GM06990 (cell line): ENCODE data around the gene CYSTM1.

Experiments
- DNase-seq: peaks from one replicate; pipeline ENCODE4 v3.0.0-alpha.2; 2011; ENCODE audit not compliant: insufficient read length; ENCODE audit errors: extremely low read depth
- H3K27me3 ChIP-seq: replicated peaks from 2 replicates; pipeline ENCODE4 v1.6.0; 2011; ENCODE audit warnings: low read length; ENCODE audit not compliant: control insufficient read depth, insufficient read depth
- H3K36me3 ChIP-seq: 2 replicates; pipeline ENCODE4 v1.5.1; 2011; ENCODE audit warnings: low read length; ENCODE audit not compliant: control insufficient read depth, insufficient read depth
- H3K4me3 ChIP-seq: replicated peaks from 2 replicates; pipeline ENCODE4 v1.5.1; 2011; ENCODE audit warnings: low read depth, mild to moderate bottlenecking, control low read depth, low read length
- TF ChIP-seq, protein P1 (sequence below): IDR thresholded peaks from 2 replicates; pipeline ENCODE4 v1.5.1; 2011; ENCODE audit warnings: low read length, control low read depth, mild to moderate bottlenecking, inconsistent platforms; ENCODE audit not compliant: insufficient read depth, poor library complexity, severe bottlenecking

CYSTM1 gene

DNA sequence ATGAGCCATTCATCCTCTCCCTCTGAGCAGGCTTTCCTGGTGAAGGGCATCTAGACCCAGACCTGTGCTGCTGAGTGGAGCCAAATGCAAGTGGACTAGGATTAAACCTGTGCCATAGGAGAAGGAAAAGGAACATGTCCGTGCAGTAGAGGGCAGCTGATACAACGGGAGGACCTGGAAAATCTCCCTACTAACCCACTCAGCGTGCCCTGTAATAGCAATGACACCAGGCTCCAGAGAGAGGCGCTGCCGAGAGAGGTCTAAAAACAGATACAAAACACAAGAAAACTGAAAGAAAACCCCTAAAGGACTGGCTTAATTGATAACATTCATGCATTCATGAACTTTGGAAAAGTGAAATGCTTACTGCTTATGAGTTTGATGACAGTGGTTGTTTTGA is 67.1 kb downstream of the CYSTM1 start:
- Histone ChIP-seq H3K27me3 (no peaks in the 10 kb centered on the region), H3K4me3 (no peak overlapping the region), H3K36me3 (peaks cover 6% of the 10 kb centered on the region)
- TF ChIP-seq, protein P1, sequence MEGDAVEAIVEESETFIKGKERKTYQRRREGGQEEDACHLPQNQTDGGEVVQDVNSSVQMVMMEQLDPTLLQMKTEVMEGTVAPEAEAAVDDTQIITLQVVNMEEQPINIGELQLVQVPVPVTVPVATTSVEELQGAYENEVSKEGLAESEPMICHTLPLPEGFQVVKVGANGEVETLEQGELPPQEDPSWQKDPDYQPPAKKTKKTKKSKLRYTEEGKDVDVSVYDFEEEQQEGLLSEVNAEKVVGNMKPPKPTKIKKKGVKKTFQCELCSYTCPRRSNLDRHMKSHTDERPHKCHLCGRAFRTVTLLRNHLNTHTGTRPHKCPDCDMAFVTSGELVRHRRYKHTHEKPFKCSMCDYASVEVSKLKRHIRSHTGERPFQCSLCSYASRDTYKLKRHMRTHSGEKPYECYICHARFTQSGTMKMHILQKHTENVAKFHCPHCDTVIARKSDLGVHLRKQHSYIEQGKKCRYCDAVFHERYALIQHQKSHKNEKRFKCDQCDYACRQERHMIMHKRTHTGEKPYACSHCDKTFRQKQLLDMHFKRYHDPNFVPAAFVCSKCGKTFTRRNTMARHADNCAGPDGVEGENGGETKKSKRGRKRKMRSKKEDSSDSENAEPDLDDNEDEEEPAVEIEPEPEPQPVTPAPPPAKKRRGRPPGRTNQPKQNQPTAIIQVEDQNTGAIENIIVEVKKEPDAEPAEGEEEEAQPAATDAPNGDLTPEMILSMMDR: peak; percentile 1
- no peak for DNase-seq

DNA sequence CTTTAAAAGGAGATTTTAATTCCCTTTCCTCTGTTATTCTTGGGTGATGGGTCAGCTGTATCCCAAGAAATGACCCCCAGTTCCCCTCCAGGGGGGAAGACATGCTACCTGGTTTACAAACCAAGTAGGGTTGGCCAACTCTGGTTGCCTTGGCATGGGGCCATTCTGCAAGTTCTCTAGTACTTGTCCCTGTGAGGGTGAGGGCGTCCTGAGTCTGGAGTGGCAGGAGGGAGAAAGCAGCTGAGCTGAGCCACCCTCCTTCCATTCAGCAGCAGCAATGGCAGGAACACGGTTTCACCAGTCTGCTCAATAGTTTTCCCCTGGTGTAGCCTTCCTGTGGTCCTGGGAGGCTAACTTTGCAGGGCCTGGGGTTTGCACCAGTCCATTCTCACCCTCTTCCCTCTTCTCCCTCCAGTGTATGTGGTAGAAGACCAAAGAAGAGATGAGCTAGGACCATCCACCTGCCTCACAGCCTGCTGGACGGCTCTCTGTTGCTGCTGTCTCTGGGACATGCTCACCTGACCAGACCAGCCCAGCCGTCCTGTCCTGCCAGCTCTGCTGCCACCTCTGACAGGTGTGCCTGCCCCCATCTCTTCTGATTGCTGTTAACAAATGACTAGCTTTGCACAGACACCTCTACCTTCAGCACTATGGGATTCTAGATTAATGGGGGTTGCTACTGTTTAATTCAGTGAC is 68.0 kb downstream of the CYSTM1 start:
- no peak for DNase-seq
- Histone ChIP-seq H3K27me3 (no peaks in the 10 kb centered on the region), H3K36me3 (peaks cover 6% of the 10 kb centered on the region), H3K4me3 (no peak overlapping the region)
- TF ChIP-seq, protein P1: no peak

DNA sequence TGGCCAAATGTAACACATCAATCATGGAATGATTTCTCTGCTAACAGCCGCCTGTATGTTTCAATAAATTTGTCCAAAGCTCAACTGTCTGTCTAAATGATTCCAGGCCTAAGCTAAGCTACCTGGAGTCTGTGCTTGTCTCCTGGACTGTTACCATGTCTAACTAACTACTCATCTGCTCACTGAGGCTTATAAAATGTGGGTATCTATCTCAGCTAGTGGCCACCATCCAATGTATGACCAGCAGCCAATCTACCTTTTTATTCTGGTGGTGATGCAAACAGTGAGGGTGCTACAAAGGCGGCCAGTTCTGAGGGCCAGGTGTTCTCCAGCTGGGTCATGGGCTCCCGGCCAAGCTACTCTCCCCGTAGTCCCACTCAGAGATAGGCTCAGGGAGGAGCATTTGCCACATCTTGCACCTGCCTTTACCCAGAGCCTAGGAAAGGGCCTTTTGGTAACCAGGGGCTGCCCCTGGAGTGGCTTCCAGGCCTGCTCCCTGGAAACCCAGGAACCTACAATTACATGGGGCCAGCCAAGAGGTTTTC is 68.8 kb downstream of the CYSTM1 start:
- TF ChIP-seq, protein P1: no peak
- Histone ChIP-seq H3K4me3 (no peak overlapping the region), H3K36me3 (peaks cover 6% of the 10 kb centered on the region), H3K27me3 (no peaks in the 10 kb centered on the region)
- DNase-seq: no peak

DNA sequence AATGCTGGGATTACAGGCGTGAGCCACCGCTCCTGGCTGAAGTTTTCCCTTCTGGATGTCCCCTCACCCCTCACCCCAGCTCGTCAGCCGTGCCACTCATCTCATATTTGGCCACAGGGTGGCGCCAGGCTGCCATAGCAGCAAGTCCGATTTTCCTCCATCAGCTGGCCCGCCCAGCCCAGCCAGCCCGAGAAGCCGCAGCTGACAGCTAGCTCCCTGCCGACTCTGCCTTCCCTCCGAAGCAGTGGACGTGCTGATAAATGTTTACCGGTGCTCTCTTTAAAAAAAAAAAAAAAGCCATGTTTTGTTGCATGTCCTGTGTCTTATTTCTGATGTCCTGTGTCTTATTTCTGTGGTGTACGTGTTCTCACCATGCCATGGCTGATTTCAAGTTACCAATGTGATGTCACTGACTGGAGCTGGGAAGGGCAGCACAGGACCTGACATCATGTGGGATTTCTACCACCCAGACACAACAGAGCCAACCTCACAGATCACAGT is 69.6 kb downstream of the CYSTM1 start:
- H3K27me3 ChIP-seq: no peaks in the 10 kb centered on the region
- TF ChIP-seq, protein P1: peak; percentile 78
- no peak overlapping the region for H3K4me3 ChIP-seq
- peak; percentile 69 for DNase-seq
- H3K36me3 ChIP-seq: peaks cover 6% of the 10 kb centered on the region

DNA sequence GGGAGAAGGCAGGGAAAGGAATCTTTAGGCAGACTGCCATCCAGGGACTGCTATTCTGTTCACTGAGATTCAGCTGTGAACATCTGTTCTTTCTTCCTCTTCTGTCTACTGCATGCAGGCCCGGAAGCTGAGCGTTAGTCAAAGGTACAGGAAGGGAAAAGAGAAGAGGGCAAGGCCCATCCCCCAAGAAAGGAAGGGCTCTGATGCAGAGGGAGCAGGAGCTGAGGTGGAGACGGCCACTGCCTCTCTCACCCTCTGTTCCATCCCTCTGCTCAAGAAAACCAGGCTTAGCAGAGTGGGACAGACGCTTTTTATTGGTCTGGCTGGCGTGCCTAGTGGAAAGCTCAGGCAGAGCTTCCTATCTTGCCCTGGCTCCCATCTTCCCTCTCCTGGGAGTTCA is 70.4 kb downstream of the CYSTM1 start:
- TF ChIP-seq, protein P1: no peak
- no peak overlapping the region for H3K4me3 ChIP-seq
- no peaks in the 10 kb centered on the region for H3K27me3 ChIP-seq
- H3K36me3 ChIP-seq: peaks cover 8% of the 10 kb centered on the region
- DNase-seq: no peak
